Right atrium auricular region (tissue), 2 donors: ENCODE results near the gene RUVBL1. TPM values are rescaled to one million over a fixed set of nuclear protein-coding genes. Genes with fewer than 3 reads are reported as not detected.

Source experiments
- DNase-seq: peaks from one replicate; pipeline ENCODE4 v3.0.0-alpha.2; 2019; ENCODE audit warnings: low spot score
- H3K27ac ChIP-seq, 2 donors: fragments of 200-600 bp; sonication (generic); 1 replicate in 1 of 2; 2 replicates in 1 of 2; pipeline ENCODE4 v1.5.1; 2016 to 2019
- H3K27me3 ChIP-seq, 2 donors: fragments of 200-600 bp; sonication (generic); one replicate each; pipeline versions ENCODE4 v1.5.1 to v1.6.0; 2017 to 2019
- H3K36me3 ChIP-seq: fragments of 200-600 bp; sonication (generic); one replicate; pipeline ENCODE4 v1.5.1; 2016
- H3K4me1 ChIP-seq, 2 donors: fragments of 200-600 bp; sonication (generic); one replicate each; pipeline versions ENCODE4 v1.5.1 to v1.6.0; 2017 to 2019
- H3K4me3 ChIP-seq, 2 donors: fragments of 200-600 bp; sonication (generic); 1 replicate in 1 of 2; 2 replicates in 1 of 2; pipeline ENCODE4 v1.5.1; 2017 to 2019; ENCODE audit warnings: mild to moderate bottlenecking in 1 of 2, moderate library complexity in 1 of 2
- H3K9me3 ChIP-seq, 2 donors: fragments of 200-600 bp; sonication (generic); one replicate each; pipeline ENCODE4 v1.5.1; 2019
- total RNA-seq, 2 donors: library from RNA; depleted of rRNA; stranded (reverse); fragments of >200 nt; gene quantifications; one replicate each; pipeline ENCODE4 v1.1.0, GENCODE V29; 2016
- TF ChIP-seq, protein P1 (sequence below), 2 donors: fragments of 200-600 bp; sonication (generic); IDR thresholded peaks; one replicate each; pipeline ENCODE4 v1.5.1; 2019; ENCODE audit warnings: antibody characterized with exemption in 2 of 2

Gene RUVBL1
- total RNA-seq, 2 donors from 2014 or later: 20.9 to 31.0 TPM

DNA sequence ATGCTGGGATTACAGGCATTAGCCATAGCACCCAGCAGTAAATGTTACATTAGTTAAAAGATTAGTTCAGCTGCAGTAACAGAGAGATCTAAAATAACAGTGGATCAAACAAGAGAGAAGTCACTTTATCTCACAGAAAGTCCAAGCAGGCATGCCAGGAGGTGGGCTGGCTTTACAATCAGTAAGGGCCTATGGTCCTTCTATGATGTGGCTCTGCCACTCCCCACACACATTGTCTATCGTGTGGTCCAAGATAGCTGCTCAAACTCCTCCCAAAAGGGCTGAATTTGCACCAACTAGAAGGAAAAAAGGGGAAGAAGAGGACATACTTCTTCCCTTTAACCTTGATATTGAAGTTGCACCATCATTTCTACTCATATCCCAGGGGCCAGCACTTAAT lies 4.6 kb upstream of the RUVBL1 start:
- no peaks in the 10 kb centered on the region for H3K9me3 ChIP-seq
- no peak overlapping the region for H3K4me3 ChIP-seq
- no peak overlapping the region for H3K27ac ChIP-seq
- DNase-seq: no peak
- TF ChIP-seq, protein P1, sequence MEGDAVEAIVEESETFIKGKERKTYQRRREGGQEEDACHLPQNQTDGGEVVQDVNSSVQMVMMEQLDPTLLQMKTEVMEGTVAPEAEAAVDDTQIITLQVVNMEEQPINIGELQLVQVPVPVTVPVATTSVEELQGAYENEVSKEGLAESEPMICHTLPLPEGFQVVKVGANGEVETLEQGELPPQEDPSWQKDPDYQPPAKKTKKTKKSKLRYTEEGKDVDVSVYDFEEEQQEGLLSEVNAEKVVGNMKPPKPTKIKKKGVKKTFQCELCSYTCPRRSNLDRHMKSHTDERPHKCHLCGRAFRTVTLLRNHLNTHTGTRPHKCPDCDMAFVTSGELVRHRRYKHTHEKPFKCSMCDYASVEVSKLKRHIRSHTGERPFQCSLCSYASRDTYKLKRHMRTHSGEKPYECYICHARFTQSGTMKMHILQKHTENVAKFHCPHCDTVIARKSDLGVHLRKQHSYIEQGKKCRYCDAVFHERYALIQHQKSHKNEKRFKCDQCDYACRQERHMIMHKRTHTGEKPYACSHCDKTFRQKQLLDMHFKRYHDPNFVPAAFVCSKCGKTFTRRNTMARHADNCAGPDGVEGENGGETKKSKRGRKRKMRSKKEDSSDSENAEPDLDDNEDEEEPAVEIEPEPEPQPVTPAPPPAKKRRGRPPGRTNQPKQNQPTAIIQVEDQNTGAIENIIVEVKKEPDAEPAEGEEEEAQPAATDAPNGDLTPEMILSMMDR (IDR thresholded peaks at IDR 0.05): no peak
- no peaks in the 10 kb centered on the region for H3K27me3 ChIP-seq
- H3K4me1 ChIP-seq: peaks cover 0 to 7% of the 10 kb centered on the region in 2 donors
- H3K36me3 ChIP-seq: no peaks in the 10 kb centered on the region

DNA sequence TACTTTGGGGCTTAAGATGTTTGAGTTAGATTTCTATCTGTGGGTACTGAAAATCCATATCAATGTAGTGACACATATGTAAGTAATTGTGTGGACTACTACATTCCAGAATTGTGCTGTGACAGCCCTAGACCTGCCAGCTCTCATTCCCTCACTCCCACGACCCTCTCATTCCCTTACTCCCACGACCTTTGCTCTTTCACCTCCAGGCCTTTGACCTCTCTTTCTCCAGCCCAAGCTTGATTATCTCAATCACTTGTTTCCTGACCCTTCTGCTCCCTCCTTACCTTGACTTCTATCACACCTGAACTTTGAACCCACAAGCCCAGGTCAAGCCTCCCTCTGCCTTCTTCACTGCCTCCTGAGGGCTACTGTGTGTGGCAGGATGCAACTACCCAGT lies 3.6 kb upstream of the RUVBL1 start:
- Histone ChIP-seq H3K4me1 (peaks cover 0 to 18% of the 10 kb centered on the region in 2 donors), H3K9me3 (no peaks in the 10 kb centered on the region), H3K27me3 (no peaks in the 10 kb centered on the region), H3K4me3 (no peak overlapping the region), H3K27ac (no peak overlapping the region), H3K36me3 (no peaks in the 10 kb centered on the region)
- no peak for DNase-seq
- TF ChIP-seq, protein P1 (IDR thresholded peaks at IDR 0.05): no peak

GRCh38 chr3:128123156-128123537 lies 465 bp downstream of the RUVBL1 start:
- no peaks in the 10 kb centered on the region for H3K36me3 ChIP-seq
- H3K27me3 ChIP-seq: no peaks in the 10 kb centered on the region
- H3K4me1 ChIP-seq: peaks cover 0 to 18% of the 10 kb centered on the region in 2 donors
- H3K4me3 ChIP-seq: peak overlapping the region; percentile 82 to 88
- no peaks in the 10 kb centered on the region for H3K9me3 ChIP-seq
- peak overlapping the region; percentile 73 to 76 for H3K27ac ChIP-seq
- TF ChIP-seq, protein P1 (IDR thresholded peaks at IDR 0.05): no peak
- DNase-seq: no peak

DNA sequence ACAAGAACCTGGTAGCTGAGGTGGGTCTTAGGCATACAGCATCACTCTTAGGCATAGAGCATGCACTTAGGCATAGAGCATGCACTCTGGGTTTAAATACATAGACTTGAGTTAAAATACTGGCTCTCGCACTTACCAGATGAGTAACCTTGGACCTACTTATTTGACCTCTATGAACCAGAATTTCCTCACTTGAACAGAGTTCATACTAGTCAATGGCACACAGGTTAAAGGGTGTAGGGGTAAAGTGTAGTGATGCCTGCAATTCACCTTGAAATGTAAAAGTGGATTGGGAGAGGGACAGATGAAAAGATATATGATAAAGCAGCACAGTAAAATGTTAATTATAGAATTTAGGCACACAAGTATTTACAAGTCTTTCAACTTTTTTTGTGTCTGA lies 1.6 kb downstream of the RUVBL1 start:
- no peak overlapping the region for H3K27ac ChIP-seq
- no peak for DNase-seq
- no peaks in the 10 kb centered on the region for H3K9me3 ChIP-seq
- no peak overlapping the region for H3K4me3 ChIP-seq
- TF ChIP-seq, protein P1 (IDR thresholded peaks at IDR 0.05): no peak
- H3K4me1 ChIP-seq: peaks cover 0 to 18% of the 10 kb centered on the region in 2 donors
- H3K36me3 ChIP-seq: peaks cover under 1% of the 10 kb centered on the region
- no peaks in the 10 kb centered on the region for H3K27me3 ChIP-seq

- no peaks in the 10 kb centered on the region for H3K9me3 ChIP-seq
- H3K4me3 ChIP-seq: no peak overlapping the region
- H3K4me1 ChIP-seq: peaks cover 0 to 8% of the 10 kb centered on the region in 2 donors
- no peaks in the 10 kb centered on the region for H3K27me3 ChIP-seq
- no peak for DNase-seq
- TF ChIP-seq, protein P1 (IDR thresholded peaks at IDR 0.05): no peak
- peaks cover 18% of the 10 kb centered on the region for H3K36me3 ChIP-seq
- peak overlapping the region; percentile 46 to 51 for H3K27ac ChIP-seq
These were observed 9.5 kb downstream of the RUVBL1 start for GRCh38 chr3:128113817-128114794.
